C1 segment of cervical spinal cord (tissue), 14 donors: ENCODE data around the gene HIVEP3.

Experiments used
- DNase-seq, 14 donors: peaks; one replicate each; lab custom pipeline; 2025; lab: John Stamatoyannopoulos, UW

Gene HIVEP3

DNA sequence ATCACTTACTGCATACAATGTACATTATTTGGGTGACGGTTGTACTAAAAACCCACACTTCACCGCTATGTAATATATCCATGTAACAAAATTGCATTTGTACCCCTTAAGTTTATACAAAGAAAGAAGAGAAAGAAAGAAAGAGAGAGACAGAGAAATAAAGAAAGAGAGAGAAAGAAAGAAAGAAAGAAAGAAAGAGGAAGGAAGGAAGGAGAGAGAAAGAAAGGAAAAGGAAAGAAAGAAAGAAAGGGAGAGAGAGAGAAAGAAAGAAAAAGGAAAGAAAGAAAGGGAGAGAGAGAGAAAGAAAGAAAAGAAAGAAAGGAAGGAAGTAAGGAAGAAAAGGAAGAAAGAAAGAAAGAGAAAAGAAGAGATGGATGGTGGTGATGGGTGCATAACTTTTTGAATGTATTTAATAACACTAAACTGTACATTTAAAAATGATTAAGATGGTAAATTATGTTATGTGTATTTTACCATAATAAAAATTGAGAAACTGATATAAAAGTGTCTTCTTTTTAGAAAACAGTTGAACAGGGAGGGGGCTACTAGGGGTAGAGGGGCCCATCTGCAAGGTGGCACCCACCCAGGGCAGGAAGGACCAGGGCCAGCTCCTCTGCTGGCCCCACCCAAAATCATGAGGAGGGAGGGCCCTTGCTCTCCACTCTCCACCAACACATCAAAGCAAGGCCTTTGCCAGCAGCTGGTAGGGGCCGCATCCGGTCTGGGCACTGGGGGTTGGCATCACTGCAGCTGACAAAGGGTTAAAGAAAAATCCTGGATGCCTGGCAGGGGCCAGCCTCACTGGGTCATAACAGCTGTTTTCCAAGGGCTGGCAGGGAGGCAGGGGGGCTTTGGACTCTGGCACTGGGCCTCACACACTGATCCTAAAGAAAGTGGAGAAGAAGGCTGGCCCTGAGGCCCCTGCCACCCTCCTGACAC, 280.4 kb downstream of the HIVEP3 start:
- no peak for DNase-seq

DNA sequence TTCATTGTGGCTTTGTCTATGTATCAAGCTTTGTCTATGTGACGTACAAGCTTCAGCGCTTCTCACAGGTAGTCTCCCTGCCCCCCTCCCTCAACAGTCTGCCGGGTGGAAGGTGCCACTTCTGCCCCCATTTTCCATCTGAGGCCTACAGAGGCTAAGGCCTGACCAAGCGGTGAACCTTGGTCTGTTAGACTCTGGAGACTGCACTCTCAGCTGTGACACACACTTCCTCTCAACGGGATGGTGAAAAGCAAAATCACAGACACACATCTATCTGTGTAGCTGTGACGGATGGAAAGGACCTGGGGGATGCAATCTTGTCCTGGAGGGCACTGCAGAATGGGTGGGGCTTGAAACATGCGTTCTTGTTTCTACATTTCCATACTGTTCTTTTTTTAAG, 281.4 kb downstream of the HIVEP3 start:
- DNase-seq = no peak

DNA sequence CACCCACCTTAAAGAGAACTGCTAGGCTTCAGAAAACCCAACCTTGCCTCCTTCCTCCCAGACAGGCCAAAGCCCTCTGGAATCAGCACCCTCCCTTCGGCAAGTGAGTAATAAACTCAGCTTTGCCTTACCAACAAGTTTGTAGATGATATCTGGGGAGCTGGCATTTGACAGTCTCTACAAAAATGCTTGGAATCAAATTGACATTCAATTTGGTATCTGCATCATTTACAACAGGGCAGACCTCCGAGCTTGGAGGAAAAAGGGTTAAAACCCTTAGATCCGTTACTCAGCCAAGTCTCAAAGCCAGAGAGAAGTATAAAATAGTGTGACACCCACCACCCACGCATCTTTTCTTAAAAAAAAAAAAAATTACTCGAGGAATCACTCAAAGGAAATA, 285.0 kb downstream of the HIVEP3 start:
- DNase-seq = no peak

DNA sequence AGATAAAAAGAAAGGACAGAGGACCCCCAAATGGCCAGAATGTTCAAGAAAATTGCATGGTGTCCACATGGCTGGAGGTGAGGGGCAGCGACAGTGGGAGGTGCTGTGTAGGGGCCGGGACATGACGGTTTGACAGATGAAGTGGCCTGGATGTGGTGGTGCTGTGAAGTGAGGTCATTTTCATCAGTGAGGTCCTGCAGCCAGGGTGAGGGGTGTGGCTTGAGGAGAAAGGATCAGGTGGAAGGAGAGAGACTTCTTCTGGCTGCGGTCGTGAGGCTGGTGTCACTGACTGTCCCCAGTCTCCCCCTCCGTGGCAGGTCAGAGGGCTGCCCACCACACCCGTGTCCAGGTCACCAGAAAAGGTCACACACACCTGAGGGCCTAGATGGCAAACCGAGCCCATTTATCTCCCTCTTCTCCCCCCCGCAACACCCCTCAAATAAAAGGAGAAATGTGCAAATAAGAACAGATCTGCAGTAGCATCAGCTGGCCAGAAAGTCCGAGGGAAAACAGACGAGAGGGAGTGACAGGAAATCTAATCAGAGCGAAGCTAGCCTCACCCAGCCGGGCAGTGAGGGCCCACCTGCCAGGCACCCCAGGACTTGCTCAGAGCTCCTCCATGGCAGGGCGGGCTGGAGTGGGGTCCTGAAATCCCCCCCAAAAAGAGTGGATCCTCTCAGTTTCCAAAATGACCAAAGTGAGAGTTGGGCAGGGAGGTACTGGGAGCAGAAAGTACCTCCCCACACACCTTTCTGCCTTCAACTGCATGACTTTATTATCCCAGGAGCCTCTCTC, 285.7 kb downstream of the HIVEP3 start:
- DNase-seq = no peak

DNA sequence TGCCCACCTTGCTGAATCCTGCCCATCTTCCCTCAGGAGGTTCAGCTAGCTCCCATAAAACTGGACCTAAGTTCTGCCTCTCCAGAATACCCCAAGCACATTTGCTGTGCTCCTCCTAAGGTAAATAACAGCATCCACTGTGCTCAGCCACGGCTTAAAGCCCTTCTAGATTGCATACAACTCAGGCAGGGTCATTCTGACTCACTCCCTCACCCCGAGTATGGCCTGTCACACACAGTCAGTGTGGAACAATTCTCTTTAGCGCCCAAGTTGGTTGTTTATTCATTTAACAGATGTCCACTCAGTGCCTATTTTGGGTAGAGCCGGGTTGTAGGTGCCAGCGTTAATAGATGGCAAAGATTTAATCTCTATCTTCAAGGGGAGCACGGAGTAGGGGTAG, 286.8 kb downstream of the HIVEP3 start:
- DNase-seq = peak in 1 of 14 donors; percentile 22

DNA sequence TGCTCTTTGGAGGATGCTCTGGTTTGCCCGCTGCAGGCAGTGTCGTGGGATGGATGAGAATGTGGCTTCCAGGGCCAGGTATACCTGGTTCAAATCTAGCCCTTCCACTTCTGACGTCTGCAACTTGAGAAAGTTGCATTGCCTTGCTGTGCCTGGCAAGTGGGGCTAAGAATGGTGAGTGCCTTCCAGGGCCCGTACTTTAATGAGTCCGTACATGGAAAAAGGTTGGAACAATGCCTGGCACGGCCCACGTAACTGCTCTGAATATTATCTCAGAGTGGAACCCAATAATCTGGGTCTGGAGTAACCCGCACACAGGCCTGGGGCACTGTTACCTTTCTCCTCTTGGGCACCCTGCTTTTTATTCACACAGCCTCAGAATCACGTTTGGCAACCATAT, 287.6 kb downstream of the HIVEP3 start:
- DNase-seq = no peak

DNA sequence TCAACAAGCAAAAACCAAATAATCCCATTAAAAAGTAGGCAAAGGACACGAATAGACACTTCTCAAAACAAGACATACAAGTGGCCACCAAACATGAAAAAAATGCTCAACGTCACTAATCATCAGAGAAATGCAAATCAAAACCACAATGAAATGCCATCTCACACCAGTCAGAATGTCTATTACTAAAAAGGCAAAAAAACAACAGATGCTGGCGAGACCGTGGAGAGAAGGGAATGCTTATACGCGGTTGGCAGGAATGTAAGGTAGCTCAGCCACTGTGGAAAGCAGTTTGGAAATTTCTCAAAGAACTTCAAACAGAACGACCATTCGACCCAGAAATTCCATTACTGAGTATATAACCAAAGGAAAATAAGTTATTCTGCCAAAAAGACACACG, 289.2 kb downstream of the HIVEP3 start:
- no peak for DNase-seq

DNA sequence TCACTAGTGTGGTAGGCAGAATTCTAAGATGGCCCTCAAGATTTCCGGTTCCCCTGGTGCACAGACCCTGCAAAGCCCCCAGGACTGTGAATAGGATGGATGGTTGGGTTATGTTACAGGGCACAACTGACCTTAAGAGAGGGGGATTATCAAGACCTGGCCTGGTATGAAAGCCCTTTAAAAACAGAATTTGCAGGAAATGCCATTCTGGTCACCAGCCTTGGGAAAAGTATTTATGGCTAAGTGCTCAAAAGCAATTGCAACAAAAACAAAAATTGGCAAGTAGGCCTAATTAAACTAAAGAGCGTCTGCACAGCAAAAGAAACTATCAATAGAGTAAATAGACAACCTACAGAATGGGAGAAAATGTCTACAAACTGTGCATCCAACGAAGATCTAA, 289.6 kb downstream of the HIVEP3 start:
- DNase-seq = no peak

DNA sequence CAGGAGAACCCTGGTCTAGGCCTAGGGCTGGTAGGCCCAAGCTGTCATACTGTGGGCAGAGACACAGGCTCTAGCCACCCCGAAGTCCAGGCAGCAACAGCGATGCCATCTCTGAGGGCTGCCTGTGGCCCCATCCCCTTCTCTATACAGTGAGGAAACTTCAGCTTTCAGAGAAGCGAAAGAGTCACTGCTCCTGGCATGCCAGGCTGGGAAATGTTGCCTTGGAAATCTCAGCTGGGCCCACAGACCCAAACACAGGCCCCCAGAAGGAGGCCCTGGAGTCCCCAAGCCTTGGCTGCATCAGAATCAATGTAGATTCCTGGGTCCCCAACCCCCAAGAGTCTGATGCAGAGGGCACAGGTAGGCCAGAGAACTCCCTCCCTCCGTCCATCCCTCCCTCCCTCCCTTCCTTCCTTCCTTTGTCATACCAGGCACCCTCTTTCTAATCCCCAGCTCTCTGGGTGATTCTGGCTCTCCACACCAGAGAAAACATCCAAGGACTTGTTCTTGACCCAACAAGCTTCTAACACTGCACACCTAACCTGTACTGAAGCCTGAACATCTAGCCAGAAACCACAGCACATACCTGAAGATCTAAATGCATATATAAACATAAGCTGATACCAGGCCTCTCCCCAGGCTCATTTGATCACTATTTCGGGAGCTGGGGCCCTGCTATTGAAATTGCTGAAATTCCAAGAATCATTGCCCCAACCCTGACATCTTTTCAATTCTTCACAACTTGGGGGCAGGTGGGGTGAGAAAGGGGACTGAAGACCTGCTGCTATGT, 291.0 kb downstream of the HIVEP3 start:
- no peak for DNase-seq

DNA sequence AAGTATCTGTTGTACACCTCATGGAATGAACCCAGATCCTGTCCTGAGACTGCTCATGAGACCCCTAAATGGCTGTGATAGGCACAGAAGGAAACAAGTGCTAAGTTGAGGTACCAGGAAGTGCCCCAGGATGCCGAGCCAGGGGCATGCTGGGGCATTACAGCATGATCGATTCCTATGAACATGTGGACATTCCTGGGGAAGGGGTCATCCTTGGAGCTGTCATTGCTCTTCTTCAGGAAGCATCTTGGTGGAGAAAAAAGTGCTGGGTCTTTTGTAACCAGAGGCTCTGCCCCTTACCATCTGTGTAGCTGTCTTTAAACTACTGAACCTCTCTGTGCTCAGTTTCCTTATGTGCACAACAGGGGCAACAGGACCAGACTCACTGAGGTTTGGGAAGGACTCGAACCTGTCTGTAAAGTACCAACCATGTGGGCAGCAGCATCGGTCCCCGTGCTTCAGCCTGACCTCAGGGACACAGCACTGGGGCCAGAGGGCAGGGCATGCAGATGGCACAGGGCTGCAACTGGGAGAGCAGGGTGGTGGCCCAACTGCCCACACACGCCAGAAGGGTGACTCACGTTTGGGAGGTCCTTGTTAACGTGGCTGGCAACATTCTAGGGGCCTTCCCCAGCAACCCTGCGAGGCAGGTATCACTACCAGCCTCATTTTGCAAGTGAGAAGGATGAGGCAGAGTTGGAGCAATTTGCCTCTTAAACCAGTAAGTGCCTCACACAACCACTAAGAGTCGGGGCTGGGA, 291.9 kb downstream of the HIVEP3 start:
- DNase-seq = no peak

DNA sequence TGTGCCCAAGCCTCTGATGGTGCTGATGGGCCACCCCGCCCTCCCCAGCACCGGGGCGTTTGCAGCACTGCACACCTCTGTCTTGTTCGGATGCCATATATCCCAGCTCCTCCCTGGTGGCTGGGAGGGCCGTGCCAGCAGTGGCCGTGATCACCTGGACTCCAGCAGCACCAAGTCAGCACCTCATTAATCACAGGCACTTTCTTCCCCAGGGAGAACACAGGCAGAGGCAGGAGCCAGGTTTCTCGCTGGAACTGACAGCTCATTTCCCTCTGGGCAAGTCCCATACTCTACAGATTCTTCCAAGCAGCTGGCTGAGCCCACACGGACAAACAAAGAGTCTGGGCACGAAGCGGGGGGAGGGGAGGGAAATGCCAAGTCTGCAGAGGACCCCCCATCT, 292.6 kb downstream of the HIVEP3 start:
- DNase-seq = no peak

DNA sequence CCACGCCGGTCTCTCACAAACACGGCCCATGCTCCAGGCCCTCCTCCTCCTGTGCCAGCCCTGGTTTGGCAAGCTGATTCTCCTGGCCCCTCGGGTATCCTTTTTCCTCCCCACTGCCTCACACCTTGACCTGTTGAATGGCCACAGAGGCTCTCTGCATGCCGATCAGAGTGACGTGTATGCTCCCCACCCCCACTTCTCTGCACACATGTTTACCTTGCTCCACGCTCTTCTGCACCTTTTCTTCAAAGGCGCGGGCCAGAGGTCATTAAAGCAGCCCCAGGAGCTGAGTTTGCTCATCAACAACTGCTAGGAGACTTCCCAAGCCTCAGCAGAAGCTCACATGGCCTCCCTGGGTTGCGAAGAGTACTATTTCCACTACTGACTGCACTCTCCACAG, 295.0 kb downstream of the HIVEP3 start:
- no peak for DNase-seq

DNA sequence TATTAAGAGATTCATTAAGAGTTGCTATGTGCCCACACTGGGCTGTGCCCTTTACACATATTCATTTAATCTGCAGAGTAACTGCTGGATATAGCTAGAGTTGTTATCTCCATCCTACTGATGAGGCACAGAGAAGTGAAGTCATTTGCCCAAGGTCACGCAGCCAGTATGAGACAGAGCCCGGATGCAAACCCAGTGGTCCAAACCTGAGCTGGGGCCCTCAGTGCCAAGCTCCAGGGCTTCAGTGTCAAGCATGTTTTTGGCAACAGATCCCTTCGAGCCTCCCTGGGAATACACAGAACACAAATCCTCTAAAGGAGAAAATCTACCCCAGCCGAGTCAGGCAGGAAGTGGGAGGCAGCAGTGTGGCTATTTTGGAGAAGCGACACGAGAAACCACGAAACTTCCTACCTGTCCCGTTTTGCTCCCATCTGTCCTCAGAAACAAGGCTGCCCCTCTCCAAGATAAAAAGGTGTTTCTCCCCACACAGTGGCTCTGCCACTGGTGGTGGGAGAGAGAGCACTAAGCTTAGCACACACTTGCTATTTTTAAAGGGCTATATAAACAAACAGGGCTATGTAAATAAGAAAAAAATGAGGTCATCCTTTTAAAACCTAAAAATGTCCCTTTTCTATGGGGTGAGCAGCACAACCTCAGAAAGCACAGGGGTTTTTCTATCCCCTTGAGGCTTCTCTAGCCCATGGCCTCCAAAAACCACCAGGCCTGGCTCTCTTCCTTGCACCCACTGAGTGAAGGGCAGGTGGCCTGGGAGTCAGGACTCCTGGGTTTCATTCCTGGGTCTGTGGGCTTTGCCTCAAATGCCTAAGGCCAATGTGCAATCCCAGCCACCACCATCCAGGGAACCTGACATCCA, 295.6 kb downstream of the HIVEP3 start:
- DNase-seq = no peak

DNA sequence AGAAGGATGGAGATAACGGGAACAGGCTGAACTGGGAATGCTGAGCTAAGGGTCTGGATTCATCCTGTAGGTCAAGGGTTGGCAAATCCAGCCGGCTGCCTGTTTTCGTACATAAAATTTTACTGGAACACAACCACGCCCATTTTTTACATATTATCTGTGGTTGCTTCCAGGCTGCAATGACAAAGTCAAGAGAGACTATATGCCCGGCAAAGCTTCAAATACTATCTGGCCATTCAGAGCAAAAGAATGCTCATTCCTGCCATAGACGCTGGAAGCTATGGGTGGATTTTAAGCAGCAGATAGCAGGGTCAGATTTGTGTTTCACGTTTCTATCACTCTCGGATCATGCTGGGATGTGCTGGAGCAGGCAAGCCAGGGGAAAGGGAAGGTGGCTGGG, 296.3 kb downstream of the HIVEP3 start:
- DNase-seq = no peak

DNA sequence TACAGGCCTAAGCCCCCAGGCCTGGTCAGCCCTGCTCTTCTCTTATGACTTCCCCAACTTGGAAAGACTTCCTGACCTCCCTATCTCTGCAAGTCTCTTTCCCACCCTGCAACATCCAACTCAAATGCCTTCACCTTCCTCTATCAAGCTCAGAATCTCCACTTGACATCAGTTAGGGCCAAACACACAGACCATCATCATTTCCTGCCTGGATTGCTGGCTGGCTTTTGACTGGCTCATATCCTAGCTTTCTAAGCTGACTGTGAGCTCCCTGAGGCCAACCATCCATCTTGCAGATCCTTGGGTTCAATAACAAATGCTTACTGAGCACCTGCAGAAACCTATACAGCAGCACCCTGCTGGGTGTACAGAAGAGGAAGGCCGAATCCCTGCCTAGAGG, 296.9 kb downstream of the HIVEP3 start:
- no peak for DNase-seq

DNA sequence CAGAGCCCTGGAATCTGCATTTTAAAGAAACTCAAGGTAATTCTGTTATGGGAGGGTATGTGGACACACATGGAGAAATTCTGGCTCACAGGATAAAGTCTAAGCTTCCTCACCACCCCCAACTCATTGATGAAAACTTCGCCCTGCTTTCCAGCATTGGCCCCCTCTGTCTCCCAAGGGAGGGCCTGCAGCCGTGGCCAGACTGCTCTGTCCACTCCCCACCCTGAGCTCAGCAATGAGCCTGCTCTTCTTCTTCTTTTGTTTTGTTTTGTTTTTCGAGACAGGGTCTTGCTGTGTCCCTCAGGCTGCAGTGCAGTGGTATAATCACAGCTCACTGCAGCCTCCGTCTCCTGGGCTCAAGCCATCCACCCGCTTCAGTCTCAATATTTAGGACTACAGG, 297.5 kb downstream of the HIVEP3 start:
- no peak for DNase-seq

DNA sequence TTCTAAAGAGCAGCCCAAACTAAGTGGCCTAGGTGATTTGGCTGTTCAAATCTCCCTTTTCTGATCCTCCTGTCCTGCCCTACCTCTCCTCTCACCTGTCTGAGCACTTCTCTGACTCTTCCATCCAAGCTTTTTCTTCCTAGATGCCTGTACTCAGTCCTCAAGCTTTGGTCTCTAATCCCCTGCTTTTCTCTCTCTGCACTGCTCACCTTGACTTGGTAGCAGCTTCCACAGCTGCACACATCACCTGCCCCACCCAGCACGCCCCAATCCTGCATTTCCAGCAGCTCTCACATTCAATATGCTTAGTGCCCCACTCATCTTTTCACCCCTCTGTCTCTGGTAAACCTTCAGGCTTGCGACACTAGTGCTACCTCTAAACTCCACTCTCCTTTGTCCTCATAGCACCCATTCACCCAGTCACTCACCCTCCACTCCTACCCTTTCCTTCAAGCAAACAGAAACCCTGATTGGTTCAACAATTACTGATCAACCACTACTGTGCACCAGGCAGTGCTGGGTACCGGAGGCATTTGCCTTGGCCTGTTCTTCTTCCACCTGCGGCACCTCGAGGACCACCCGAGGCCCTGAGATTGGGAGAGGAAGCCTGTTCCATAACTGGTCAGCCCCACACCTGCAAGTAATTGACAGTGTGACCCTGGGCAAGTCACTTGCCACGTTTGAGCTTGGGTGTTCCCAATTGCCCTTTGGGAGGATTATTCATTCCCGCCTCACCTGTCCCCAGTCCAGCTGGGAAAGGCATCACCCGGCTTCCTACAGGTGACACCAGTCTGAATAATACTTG, 298.2 kb downstream of the HIVEP3 start:
- no peak for DNase-seq

DNA sequence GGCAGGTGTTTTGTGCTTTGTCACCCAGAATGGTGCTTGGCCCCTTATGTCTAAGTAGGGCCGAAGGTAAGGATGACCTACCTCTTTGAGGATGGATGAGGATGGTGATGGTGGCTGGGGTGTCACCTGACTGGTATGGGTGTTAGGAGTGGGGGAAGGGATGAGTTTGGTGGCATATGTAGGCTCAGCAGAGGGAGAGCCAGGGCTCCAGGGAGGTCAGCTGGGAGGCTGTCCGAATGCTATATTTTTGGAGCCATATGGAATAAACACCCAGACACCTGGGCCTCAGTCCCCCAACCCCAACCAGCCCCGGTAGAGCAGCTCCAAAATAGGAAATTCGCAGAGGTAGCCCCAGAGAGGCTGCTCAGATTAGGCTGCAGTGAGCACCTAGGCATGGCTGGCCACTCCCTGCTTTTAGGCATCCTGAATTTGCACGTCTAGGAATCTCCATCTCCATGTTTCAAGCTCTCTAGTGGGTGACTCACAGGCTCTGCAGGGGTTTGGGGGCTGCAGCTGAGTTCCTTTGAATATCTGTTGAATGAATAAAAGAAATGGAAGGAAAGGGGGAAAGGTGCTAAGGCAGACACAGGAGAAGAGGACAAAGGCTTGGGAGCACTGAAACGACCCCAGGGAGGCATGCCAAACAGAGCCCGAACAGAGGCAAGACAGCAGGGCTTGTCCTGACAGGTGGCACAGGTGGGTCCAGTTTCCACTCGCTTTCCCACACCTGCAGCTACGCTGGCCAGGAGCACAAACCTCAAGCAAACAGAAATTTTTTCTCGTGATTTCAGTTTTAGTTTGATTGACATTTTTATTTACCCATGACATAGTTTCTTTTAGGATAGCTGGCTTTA, 299.0 kb downstream of the HIVEP3 start:
- no peak for DNase-seq

DNA sequence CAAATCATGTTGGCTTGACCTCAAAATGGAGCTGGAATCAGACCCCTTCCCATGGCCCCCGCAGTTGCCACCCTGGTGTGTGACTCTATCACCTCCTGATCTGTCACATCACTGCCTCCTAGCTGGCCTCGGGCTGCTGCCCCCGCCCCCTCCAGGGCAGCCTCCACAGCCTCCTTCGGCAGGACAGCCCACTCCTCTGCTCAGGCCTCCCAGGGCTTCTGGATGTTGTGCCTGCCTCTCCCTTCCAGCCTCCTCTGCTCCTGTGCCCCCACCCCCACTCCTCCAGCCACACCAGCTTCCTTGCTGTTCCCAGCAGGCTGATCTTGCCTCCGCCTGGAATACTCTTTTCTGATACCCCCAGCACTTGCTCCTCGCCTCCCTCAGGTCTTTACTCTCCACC, 299.9 kb downstream of the HIVEP3 start:
- DNase-seq = no peak
